NT2/D1 (cell line): Measurements from ENCODE around the gene GLRX.

Source experiments
- YY1 ChIP-seq: IDR thresholded peaks from 2 replicates; pipeline ENCODE4 v1.6.1; 2011; ENCODE audit not compliant: insufficient read length, insufficient read depth
- ZNF274 ChIP-seq: IDR thresholded peaks from 2 replicates; pipeline ENCODE4 v1.6.1; 2011; ENCODE audit warnings: mild to moderate bottlenecking, low read depth, low read length

GRCh38 chr5:95784514-95785302, 37.8 kb downstream of the GLRX start:
- TF ChIP-seq YY1 (no peak), ZNF274 (no peak)
